K562 treated with DMSO at 1 percent for 24 hours (cell line): ENCODE results near the gene UBE3A. TPM values are rescaled to one million over a fixed set of nuclear protein-coding genes. Genes with fewer than 3 reads are reported as not detected.

Experiments
- total RNA-seq: library from RNA; unstranded; fragments of 300-600 nt; gene quantifications from 2 replicates; pipeline ENCODE4 v1.2.3, GENCODE V29; 2022; ENCODE audit warnings: low read depth; ENCODE audit not compliant: insufficient read depth

The UBE3A gene
- total RNA-seq = 40.1 and 47.4 TPM in 2 replicates

GRCh38 chr15:25438601-25439368, at the start of gene UBE3A:
TSS of gene UBE3A (minus strand) at chr15:25439024. CDS start at chr15:25409107, 29,917 bp downstream.

